DOHH2 (cell line): Measurements from ENCODE around the gene SOST.

ENCODE experiments used
- CTCF ChIP-seq: fragments of 200-600 bp; sonication (generic); IDR thresholded peaks from one replicate; pipeline ENCODE4 v1.5.1; 2014; ENCODE audit warnings: antibody characterized with exemption, mild to moderate bottlenecking, low read depth, low read length; ENCODE audit not compliant: poor library complexity, severe bottlenecking
- EZH2phosphoT487 ChIP-seq: fragments of 200-600 bp; sonication (generic); IDR thresholded peaks from 2 replicates; pipeline ENCODE4 v1.6.1; 2017; ENCODE audit warnings: borderline replicate concordance, mild to moderate bottlenecking, antibody characterized with exemption, low read length, moderate library complexity, mixed read lengths

- peak; percentile 99 for TF ChIP-seq CTCF
- TF ChIP-seq EZH2phosphoT487 = no peak
These were observed 1.8 kb upstream of the SOST start for GRCh38 chr17:43760254-43760852.
